ENCODE data around the gene MLXIP. TPM values are rescaled to one million over a fixed set of nuclear protein-coding genes. Genes with fewer than 3 reads are reported as not detected.

MLXIP gene
- total RNA-seq, 4 donors from 2014 or later: 99.5 to 302 (median 151) TPM

GRCh38 chr12:122064025-122064777, 14.4 kb upstream of the MLXIP start:
- Histone ChIP-seq H3K27me3 (no peaks in the 10 kb centered on the region), H3K4me1 (peaks cover 32 to 82% (median 62%) of the 10 kb centered on the region in 4 donors), H3K4me3 (peak overlapping the region in 2 of 4 donors; percentile 1 to 15), H3K36me3 (no peaks in the 10 kb centered on the region), H3K9me3 (no peaks in the 10 kb centered on the region), H3K27ac (peak overlapping the region; percentile 87 to 92 (median 90))
- peak; percentile 88 for DNase-seq
- in situ Hi-C loops (cut with MboI; ENCODE audit: low pct_ligation_motif_present in 1 of 4, low pct_unique_long_range_greater_than_20kb in 1 of 4, low sequenced_read_pairs in 3 of 4): no loop called here
- 69% methylated on average over 14 of the region's 14 CpGs; no CpG with 5 or more reads in 1 of the 2 donors for WGBS, 2 donors (ENCODE audit: low coverage in 1 of 2)
- TF ChIP-seq POLR2A (IDR thresholded peaks at IDR 0.05): no peak
- peak; percentile 75 to 85 (median 75) for TF ChIP-seq POLR2AphosphoS5 (IDR thresholded peaks at IDR 0.05)
- peak; percentile 38 to 56 (median 39) for TF ChIP-seq CTCF (IDR thresholded peaks at IDR 0.05)
- TF ChIP-seq EP300 (IDR thresholded peaks at IDR 0.05; ENCODE audit: low read depth): no peak
- intact Hi-C loops (cut with DNase I; ENCODE audit: low total_unique reads): no loop called here

GRCh38 chr12:122064780-122065588, 13.6 kb upstream of the MLXIP start:
- intact Hi-C loops (cut with DNase I; ENCODE audit: low total_unique reads): no loop called here
- peak overlapping the region in 1 of 4 donors; percentile 1 for H3K4me3 ChIP-seq
- in situ Hi-C loops (cut with MboI; ENCODE audit: low pct_ligation_motif_present in 1 of 4, low pct_unique_long_range_greater_than_20kb in 1 of 4, low sequenced_read_pairs in 3 of 4): no loop called here

GRCh38 chr12:122067548-122067947, 11.0 kb upstream of the MLXIP start:
- H3K27ac ChIP-seq: peak overlapping the region; percentile 56 to 90 (median 85)
- no peaks in the 10 kb centered on the region for H3K36me3 ChIP-seq
- 89 to 90% methylated on average over 5 of the region's 5 CpGs for WGBS, 2 donors (ENCODE audit: low coverage in 1 of 2)
- no peaks in the 10 kb centered on the region for H3K27me3 ChIP-seq
- intact Hi-C loops (cut with DNase I; ENCODE audit: low total_unique reads): no loop called here
- no peak for DNase-seq
- peaks cover 32 to 76% (median 58%) of the 10 kb centered on the region in 4 donors for H3K4me1 ChIP-seq
- H3K4me3 ChIP-seq: no peak overlapping the region
- TF ChIP-seq CTCF (IDR thresholded peaks at IDR 0.05) (no peak), EP300 (IDR thresholded peaks at IDR 0.05; ENCODE audit: low read depth) (no peak)
- in situ Hi-C loops (cut with MboI; ENCODE audit: low pct_ligation_motif_present in 1 of 4, low pct_unique_long_range_greater_than_20kb in 1 of 4, low sequenced_read_pairs in 3 of 4): no loop called here
- no peaks in the 10 kb centered on the region for H3K9me3 ChIP-seq

More at GRCh38 chr12:122064780-122065588, 13.6 kb upstream of the MLXIP start:
- TF ChIP-seq POLR2A (IDR thresholded peaks at IDR 0.05) (no peak), POLR2AphosphoS5 (IDR thresholded peaks at IDR 0.05) (peak; percentile 36 to 60 (median 43)), CTCF (IDR thresholded peaks at IDR 0.05) (no peak)
- H3K9me3 ChIP-seq: no peaks in the 10 kb centered on the region
- H3K27ac ChIP-seq: peak overlapping the region; percentile 87 to 92 (median 90)
- peaks cover 27 to 75% (median 58%) of the 10 kb centered on the region in 4 donors for H3K4me1 ChIP-seq
- DNase-seq: no peak
- 65% methylated on average over 16 of the region's 16 CpGs; no CpG with 5 or more reads in 1 of the 2 donors for WGBS, 2 donors (ENCODE audit: low coverage in 1 of 2)
- no peaks in the 10 kb centered on the region for H3K36me3 ChIP-seq
- no peaks in the 10 kb centered on the region for H3K27me3 ChIP-seq

GRCh38 chr12:122067966-122068365, 10.6 kb upstream of the MLXIP start:
- Histone ChIP-seq H3K27ac (peak overlapping the region; percentile 56 to 90 (median 85)), H3K4me3 (no peak overlapping the region), H3K9me3 (no peaks in the 10 kb centered on the region), H3K4me1 (peaks cover 29 to 76% (median 55%) of the 10 kb centered on the region in 4 donors), H3K36me3 (no peaks in the 10 kb centered on the region), H3K27me3 (no peaks in the 10 kb centered on the region)
- peak; percentile 75 for DNase-seq
- TF ChIP-seq POLR2AphosphoS5 (IDR thresholded peaks at IDR 0.05) (peak; percentile 18 to 46 (median 30)), CTCF (IDR thresholded peaks at IDR 0.05) (no peak)
- 32% methylated on average over 13 of the region's 13 CpGs; no CpG with 5 or more reads in 1 of the 2 donors for WGBS, 2 donors (ENCODE audit: low coverage in 1 of 2)
- intact Hi-C loops (cut with DNase I; ENCODE audit: low total_unique reads): no loop called here
- in situ Hi-C loops (cut with MboI; ENCODE audit: low pct_ligation_motif_present in 1 of 4, low pct_unique_long_range_greater_than_20kb in 1 of 4, low sequenced_read_pairs in 3 of 4): no loop called here

Measured in transverse colon (tissue), 4 donors.